Occipital lobe (tissue), 2 donors: ENCODE data around the gene EN1. TPM values are rescaled to one million over a fixed set of nuclear protein-coding genes. Genes with fewer than 3 reads are reported as not detected.

Experiments used
- DNase-seq: peaks from one replicate; lab custom pipeline; 2025; lab: John Stamatoyannopoulos, UW
- total RNA-seq: library from RNA; depleted of rRNA; stranded (reverse); fragments of >200 nt; gene quantifications from one replicate; pipeline ENCODE4 v1.2.3, GENCODE V29; 2014

EN1 gene
- not detected for total RNA-seq

DNA sequence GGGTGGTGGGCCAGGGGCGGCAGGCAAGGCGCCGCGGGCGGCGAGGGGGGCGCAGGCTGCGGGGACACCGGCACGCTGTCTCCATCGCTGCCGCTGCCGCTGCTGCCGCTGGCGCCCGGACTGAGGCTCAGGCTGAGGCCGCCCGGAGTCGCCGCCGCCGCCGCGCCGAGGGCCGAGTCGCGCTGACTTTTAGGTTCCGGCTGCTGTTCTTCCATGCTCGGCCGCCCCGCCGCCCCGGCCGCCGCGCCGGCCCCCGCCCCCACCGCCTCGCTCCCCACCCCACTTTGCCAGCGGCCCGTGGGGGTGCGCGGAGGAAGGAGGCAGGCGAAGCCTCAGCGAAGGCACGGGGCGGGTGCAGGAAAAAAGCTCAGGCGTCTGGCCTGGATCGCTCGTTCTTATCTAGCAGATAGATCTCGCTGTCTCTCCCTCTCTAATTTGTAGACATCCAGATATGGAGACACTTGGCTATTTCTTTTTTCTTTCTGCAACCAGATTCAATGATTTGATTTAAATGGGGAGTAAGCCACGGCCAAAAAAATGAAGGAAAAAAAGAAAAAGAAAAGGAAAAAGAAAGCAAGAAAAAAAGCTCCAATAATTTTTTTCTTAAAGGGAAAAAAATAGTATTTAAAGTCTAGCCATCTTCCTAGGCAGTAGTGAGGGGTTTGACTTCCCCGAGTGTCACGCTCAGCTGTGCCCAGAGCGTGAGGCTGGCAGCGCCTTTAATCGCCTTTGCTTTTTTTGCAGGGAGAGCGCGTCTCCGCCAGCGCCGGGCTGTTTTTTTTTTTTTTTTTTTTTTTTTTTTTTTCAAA lies at the start of gene EN1:
Gene EN1, minus strand, starts transcription at position 696 of the 809 bp plus-strand sequence. Its CDS starts 481 bp downstream, at position 215.
- DNase-seq: no peak

GRCh38 chr2:118893100-118893499 lies 45.7 kb upstream of the EN1 start:
- DNase-seq: no peak

GRCh38 chr2:118889995-118890394 lies 42.5 kb upstream of the EN1 start:
- DNase-seq: no peak

DNA sequence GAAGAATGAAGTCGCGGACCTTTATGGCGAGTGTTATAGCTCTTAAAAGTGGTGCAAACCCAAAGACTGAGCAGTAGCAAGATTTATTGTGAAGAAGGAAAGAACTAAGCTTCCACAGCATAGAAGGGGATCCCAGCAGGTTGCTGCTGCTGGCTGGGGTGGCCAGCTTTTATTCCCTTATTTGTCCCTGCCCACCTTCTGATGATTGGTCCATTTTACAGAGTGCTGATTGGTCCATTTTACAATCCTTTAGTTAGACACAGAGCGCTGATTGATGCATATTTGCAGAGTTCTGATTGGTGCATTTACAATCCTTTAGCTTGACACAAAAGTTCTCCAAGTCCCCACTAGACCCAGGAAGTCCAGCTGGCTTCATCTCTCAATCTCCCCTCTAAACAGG lies 36.3 kb upstream of the EN1 start:
- DNase-seq: no peak

GRCh38 chr2:118882693-118883336 lies 35.4 kb upstream of the EN1 start:
- DNase-seq: peak; percentile 23

- DNase-seq: peak; percentile 13
Observed at GRCh38 chr2:118881490-118882129, 34.2 kb upstream of the EN1 start.

- no peak for DNase-seq
Observed at GRCh38 chr2:118880501-118880900, 33.1 kb upstream of the EN1 start.

DNA sequence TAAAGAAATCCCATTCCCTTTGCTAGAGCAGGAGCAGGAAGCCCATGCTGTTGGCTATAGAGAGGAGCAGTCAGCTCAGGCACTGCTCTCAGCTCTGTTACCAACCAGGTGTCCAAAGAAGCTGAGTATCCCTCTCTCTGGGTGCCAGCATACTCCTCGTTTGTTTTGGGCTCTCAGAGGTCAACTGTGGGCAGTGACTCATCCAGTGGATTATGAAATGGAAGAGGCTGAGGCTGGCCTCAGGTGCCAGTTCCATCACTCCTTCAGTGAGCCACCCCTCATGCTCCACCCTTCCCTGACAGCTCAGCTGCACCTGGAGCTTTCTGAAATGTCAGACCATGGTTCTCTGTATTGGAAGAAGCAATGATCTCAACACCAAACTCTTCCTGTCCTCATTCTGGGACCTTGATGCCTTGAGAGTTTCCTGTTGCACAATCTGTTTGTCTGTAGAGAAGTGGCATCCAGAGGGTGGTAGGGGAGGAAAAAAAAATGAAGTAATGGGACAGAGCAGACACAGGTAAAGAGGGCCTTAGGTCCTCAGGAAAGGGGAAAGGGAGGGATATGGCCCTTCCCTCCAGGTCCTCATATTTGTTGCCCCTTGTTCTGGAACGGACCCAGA lies 31.2 kb upstream of the EN1 start:
- DNase-seq: no peak

DNA sequence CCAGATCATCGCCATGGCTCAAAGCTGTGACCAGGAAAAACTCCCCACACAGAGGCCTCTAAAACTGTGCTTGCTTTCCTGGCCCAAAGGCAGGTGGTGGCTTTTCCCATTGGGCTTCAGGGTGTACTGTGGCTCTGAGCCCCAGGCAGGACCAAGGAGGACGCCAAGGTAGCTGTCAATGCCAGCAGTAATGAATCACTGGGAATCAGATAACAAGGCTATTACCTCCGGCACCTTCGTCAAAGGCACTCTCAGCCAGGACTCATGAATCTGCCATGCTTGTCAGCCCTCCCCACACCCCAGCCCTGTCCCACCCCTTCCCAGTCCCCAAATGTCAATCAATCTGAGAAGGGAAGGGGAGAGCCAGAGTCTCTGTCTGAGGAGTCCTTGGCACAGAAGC lies 27.9 kb upstream of the EN1 start:
- no peak for DNase-seq

GRCh38 chr2:118874324-118874723 lies 26.9 kb upstream of the EN1 start:
- DNase-seq: no peak

- DNase-seq: peak; percentile 4
Observed at GRCh38 chr2:118865106-118865505, 17.7 kb upstream of the EN1 start.

GRCh38 chr2:118864207-118864606 lies 16.8 kb upstream of the EN1 start:
- no peak for DNase-seq

GRCh38 chr2:118861731-118862130 lies 14.3 kb upstream of the EN1 start:
- DNase-seq: no peak

- no peak for DNase-seq
Observed at GRCh38 chr2:118861242-118861641, 13.8 kb upstream of the EN1 start.

GRCh38 chr2:118860506-118860905 lies 13.1 kb upstream of the EN1 start:
- no peak for DNase-seq

- DNase-seq: no peak
Observed at GRCh38 chr2:118859157-118859770, 11.8 kb upstream of the EN1 start.

DNA sequence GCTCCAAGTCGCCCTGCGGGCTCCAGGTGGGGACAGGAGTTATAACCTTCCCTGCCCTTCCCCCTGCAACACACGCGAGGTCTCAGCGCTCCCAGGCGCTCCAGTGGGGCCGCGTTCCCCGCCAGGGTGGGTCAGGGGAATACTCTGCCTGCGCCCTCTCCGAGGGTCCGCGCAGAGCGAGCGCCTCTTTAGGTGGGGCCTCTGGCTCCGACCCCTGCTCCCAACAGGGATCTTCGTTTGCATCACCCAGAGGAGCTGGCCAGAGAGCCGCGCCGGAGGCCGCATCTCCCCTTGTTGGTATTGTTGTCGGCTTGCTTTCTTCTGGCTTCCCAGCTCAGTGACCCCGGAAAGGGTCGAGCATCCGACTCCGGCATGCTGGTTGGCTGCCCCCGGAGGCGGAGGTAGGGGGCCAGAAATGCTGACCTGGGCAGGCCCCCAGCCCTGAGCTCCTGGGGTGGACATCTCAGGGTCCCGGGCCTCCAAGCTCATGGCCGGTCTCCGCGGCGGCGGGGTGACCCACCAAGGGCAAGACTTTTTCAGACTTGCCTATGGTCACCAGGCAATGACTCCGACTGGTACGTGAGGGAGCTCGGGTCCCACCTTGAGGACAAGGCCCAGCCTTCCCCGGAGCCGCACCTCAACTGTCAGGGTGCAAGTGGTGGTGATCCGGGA lies 11.2 kb upstream of the EN1 start:
- no peak for DNase-seq

DNA sequence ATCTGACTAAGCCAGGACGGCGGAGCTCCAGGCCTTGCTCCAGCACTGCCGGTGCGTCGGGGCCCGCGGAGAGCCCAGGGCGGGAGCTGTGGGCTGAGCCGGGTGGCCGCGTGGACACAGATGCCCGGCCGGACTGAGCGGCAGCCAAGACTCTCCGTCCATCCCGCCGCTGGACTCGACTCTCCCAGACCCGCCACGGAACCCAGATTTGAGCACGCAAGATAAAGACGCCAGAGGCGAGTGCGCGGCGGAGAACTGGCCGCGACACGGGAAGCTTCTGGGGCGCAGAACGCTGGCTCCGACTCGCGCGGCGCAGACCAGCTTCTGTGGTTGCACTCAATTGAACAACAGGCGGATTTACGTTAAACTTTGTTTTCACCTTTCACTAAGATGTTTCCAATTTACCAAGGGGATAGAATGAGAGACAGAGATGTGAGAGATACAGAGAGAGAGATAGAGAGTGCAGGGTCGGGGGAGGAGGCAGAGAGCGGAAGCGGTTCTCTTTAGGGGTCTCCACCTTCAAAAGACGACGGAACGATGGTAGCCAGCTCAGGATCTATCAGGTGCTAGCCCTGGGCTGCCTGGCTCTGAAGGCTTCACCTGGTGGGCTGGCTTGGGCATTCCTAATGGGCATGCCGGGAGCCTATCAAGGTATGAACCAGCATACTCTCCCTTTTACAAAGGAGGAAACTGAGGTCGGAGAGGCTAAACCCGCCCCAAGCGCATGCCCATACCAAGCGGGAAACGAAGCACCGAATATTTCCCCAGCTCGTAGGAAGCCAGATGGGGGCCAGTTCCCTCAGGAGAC lies 10.4 kb upstream of the EN1 start:
- no peak for DNase-seq

DNA sequence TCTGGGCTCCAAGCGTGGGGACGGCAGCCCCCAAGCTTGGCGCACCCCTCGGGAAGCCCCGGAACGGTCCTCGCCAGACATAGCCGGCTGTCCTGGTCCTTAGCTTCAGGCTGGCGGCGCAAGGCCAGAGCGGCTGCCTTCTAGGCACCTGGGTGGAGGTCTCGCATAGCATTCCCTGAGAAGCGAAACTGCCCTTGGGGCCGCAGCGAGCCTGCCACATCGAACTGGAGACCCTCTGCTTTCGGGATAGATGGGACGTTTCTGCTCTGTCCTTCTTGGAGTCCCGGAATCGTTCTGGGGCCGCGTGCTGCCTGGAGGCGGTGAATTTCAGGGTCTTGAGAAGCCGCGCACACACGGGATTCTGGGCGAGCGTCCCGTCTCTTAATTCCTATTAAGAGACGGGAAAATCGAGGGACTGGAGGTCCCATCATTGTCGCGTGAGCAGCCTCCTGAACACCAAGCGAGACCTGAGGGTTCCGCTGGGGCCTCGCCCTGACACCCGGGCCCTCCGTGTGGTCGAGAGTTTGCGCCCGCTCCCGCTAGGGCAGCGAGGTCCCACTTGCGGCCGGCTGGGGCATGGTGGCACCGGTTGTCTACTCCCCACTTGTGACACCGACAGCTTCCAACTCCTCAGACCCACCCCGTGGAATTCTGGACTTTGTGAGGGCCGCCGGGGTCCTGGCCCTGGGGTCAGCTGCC lies 9.7 kb upstream of the EN1 start:
- DNase-seq: no peak
